ELR (cell line): Measurements from ENCODE around the gene ZFPL1.

Experiments used
- DNase-seq: peaks from one replicate; pipeline ENCODE4 v3.0.0-alpha.2; 2015; ENCODE audit warnings: low read depth

ZFPL1 gene

GRCh38 chr11:65095427-65095826, 11.4 kb downstream of the ZFPL1 start:
- no peak for DNase-seq

- DNase-seq, result peak; percentile 93
These were observed 12.2 kb downstream of the ZFPL1 start, which contains the start of gene VPS51 for GRCh38 chr11:65095974-65096806. TSS of gene VPS51 (plus strand) at chr11:65096214. CDS start at chr11:65096251, 37 bp downstream.

GRCh38 chr11:65096926-65097325, 12.9 kb downstream of the ZFPL1 start:
- no peak for DNase-seq

- DNase-seq, result peak; percentile 18
These were observed 16.8 kb downstream of the ZFPL1 start for GRCh38 chr11:65100674-65101350.

GRCh38 chr11:65102142-65103095, 18.4 kb downstream of the ZFPL1 start:
- no peak for DNase-seq

GRCh38 chr11:65103476-65103875, 19.5 kb downstream of the ZFPL1 start:
- no peak for DNase-seq

- DNase-seq, result no peak
These were observed 20.6 kb downstream of the ZFPL1 start for GRCh38 chr11:65104628-65105027.

- no peak for DNase-seq
These were observed 23.1 kb downstream of the ZFPL1 start for GRCh38 chr11:65107078-65107477.

- no peak for DNase-seq
These were observed 23.9 kb downstream of the ZFPL1 start for GRCh38 chr11:65107751-65108468.

- no peak for DNase-seq
These were observed 24.6 kb downstream of the ZFPL1 start for GRCh38 chr11:65108469-65109123.

- DNase-seq, result no peak
These were observed 25.5 kb downstream of the ZFPL1 start for GRCh38 chr11:65109231-65110198.

- DNase-seq, result peak; percentile 85
These were observed 26.4 kb downstream of the ZFPL1 start for GRCh38 chr11:65110354-65110861.

- DNase-seq, result no peak
These were observed 27.2 kb downstream of the ZFPL1 start for GRCh38 chr11:65111159-65111743.

GRCh38 chr11:65111744-65112545, 27.9 kb downstream of the ZFPL1 start, which contains the start of gene TM7SF2:
TSS of gene TM7SF2 (plus strand) at chr11:65111872. CDS start at chr11:65112016, 144 bp downstream.
- DNase-seq, result peak; percentile 93

- peak; percentile 49 for DNase-seq
These were observed 28.7 kb downstream of the ZFPL1 start for GRCh38 chr11:65112546-65113360.

GRCh38 chr11:65113361-65113756, 29.3 kb downstream of the ZFPL1 start:
- peak; percentile 15 for DNase-seq

- DNase-seq, result no peak
These were observed 29.8 kb downstream of the ZFPL1 start for GRCh38 chr11:65113839-65114238.
